Epidermal melanocyte (primary cell): ENCODE data around the gene OSBPL8.
"Not testable (repeated sequence)": the region's sequence is repeated elsewhere in the genome, so short reads cannot be mapped to it uniquely, and the experiment has no call there.

Experiments
- DNase-seq: peaks from one replicate; pipeline ENCODE4 v3.0.0; 2011; ENCODE audit warnings: low spot score; ENCODE audit not compliant: insufficient read length

The OSBPL8 gene

GRCh38 chr12:76368230-76368629 lies 191.3 kb downstream of the OSBPL8 start:
- no peak for DNase-seq

DNA sequence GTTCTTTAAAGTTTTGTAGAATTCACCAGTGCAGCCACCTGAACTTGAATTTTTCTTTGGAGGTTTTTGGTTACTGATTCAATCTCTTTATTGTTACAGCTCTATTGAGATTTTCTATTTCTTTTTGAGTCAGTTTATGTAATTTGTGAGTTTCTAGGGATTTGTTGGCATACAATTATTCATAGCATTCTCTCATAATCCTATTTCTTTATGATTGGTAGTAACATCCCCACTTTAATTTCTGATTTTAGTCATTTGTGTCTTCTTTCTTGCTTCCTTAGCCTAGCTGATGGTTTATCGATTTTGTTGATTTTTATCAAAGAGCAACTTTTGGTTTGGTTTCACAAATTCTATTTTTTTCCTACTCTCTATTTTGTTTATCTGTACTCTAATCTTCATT lies 193.4 kb downstream of the OSBPL8 start:
- no peak for DNase-seq

- not testable (repeated sequence) for DNase-seq
Measured at GRCh38 chr12:76364131-76364530, 195.4 kb downstream of the OSBPL8 start.

GRCh38 chr12:76360316-76360715 lies 199.3 kb downstream of the OSBPL8 start:
- DNase-seq: no peak

DNA sequence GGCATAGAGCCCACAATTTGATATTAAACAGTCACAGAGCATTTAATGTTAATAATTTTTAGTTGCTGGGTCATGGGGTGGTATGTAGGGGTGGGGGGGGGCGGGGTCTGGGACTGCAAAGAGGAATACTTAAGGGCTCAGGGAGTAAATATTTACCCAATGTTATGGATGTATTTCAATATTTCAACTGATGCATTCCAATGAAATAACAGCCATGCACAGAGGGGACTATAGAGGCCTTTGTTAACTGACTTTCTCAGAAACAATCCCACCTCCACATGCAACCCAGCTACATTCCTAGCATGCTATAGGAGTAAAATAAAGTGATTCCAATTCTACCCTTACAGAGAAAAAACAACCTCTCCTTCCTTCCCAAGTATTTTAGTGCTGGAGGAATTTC lies 203.5 kb downstream of the OSBPL8 start:
- no peak for DNase-seq

- DNase-seq: peak; percentile 84
Measured at GRCh38 chr12:76348079-76348901, 211.3 kb downstream of the OSBPL8 start, which contains the start of gene BBS10. Gene BBS10, minus strand, starts transcription at chr12:76348415. Its CDS starts 57 bp downstream, at chr12:76348358.

- no peak for DNase-seq
Measured at GRCh38 chr12:76346798-76347420, 212.7 kb downstream of the OSBPL8 start.

- DNase-seq: no peak
Measured at GRCh38 chr12:76346236-76346635, 213.3 kb downstream of the OSBPL8 start.

DNA sequence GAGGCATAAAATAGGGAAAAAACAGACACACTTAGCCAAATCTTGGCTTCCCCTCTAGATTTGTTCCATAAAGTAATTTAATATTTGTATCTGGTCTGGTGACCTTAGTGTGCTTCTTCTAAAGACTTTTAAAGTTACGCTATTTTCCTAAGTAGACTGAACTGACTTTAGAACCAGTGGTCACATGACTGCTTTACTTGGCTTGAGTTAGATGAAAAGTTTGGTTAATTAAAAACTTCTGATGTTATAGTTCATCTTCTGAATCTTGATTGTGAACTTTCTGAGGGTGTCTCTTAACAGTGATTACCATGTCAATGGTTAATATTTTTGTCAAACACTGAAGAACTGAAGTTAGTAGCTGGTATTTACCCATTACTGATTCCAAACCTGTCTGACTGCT lies 214.0 kb downstream of the OSBPL8 start:
- no peak for DNase-seq

- no peak for DNase-seq
Measured at GRCh38 chr12:76341436-76342030, 218.0 kb downstream of the OSBPL8 start.

GRCh38 chr12:76340680-76341435 lies 218.7 kb downstream of the OSBPL8 start:
- DNase-seq: no peak

- no peak for DNase-seq
Measured at GRCh38 chr12:76337583-76337982, 222.0 kb downstream of the OSBPL8 start.

- DNase-seq: no peak
Measured at GRCh38 chr12:76332606-76333005, 227.0 kb downstream of the OSBPL8 start.

DNA sequence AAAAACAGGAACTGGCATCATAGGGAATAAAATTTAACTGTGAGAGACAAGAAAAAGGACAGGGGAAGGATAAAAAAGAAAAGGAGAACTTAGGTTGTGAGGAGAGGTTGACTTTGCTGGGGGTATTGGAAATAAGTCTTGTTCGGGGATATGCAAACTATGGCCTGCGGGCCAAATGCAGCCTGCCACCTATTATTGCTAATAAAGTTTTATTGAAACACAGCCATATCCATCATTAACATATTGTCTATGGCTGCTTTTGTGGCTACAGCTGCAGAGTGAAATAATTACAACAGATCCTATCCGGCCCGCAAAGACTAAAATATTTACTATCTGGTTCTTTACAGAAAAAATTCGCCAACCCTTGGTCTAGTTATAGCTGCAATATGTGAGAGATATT lies 230.0 kb downstream of the OSBPL8 start:
- DNase-seq: no peak

- peak; percentile 22 for DNase-seq
Measured at GRCh38 chr12:76329159-76329558, 230.4 kb downstream of the OSBPL8 start.

DNA sequence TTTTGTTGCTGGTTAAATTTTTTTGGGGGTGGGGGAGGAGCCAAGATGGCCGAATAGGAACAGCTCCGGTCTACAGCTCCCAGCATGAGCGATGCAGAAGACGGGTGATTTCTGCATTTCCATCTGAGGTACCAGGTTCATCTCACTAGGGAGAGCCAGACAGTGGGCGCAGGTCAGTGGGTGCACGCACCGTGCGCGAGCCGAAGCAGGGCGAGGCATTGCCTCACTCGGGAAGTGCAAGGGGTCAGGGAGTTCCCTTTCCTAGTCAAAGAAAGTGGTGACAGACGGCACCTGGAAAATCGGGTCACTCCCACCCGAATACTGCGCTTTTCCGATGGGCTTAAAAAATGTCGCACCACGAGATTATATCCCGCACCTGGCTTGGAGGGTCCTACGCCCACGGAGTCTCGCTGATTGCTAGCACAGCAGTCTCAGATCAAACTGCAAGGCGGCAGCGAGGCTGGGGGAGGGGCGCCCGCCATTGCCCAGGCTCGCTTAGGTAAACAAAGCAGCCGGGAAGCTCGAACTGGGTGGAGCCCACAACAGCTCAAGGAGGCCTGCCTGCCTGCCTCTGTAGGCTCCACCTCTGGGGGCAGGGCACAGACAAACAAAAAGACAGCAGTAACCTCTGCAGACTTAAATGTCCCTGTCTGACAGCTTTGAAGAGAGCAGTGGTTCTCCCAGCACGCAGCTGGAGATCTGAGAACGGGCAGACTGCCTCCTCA lies 239.8 kb downstream of the OSBPL8 start:
- DNase-seq: not testable (repeated sequence)

DNA sequence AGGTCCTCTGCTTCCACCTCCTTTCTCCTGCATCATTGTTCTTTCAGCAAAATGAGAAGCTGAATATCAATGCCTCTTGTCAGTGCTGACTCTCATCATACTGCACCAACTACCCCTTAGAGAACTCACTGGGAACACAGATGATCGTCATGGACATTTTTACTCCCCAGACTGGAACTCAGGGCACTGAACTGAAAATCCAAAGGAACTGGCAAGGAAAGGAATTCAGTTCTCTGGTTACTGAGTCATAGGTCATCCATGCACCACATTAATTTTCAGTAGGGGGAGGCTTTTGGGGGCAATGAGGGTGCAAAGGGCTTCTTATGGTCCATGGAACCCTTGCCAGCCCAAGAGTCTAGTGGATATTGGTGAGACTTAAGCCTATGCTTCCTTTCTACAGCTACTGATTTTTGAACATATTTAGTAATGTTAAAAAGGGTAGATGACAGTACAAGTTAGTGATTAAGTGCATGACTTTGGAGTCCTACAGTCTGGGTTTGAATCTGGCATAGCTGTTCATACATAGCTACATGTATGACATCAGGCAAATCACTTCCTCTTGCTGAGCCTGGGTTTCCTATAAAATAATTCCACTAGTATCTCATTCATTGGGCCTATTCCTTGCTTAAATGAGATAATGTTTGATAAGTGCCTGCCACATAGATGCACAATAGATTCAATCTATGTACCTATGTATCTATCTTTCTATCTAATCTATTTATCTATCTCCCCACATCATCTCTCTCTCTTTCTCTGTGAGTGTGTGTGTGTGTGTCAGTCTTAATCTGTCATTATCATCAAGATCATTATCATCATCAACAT lies 240.6 kb downstream of the OSBPL8 start:
- no peak for DNase-seq

GRCh38 chr12:76317976-76318375 lies 241.6 kb downstream of the OSBPL8 start:
- DNase-seq: no peak

GRCh38 chr12:76316468-76316867 lies 243.1 kb downstream of the OSBPL8 start:
- no peak for DNase-seq

DNA sequence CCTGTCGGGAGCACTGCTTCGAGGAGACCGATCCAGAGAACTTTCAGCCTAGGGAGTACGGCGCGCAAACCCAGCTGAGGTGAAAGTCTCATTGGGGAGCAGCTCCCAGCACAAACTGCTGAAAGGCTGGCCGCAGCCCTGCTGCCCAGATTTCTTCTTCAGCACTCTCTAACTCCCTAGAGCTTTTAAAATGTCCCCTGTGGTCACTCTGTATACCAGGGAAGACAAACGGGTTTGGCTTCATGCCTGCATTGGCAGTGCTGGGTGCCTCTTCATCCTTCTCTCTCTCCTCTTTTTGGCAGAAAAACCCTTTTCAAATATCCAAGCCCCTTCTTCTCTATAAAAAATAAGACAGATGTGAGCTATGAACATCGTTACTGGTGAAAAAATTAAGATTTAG lies 246.3 kb downstream of the OSBPL8 start:
- DNase-seq: no peak
